GM18520 (cell line): ENCODE results near the gene IGFL2.
"Not testable (repeated sequence)": the region's sequence is repeated elsewhere in the genome, so short reads cannot be mapped to it uniquely, and the experiment has no call there.

Source experiments
- ATAC-seq: cut with Tn5 transposase; IDR thresholded peaks from one replicate; pipeline ENCODE4 v1.9.1; 2021; ENCODE audit not compliant: unreplicated experiment

The IGFL2 gene

GRCh38 chr19:46141421-46141820 lies 6.6 kb upstream of the IGFL2 start:
- no peak for ATAC-seq

- ATAC-seq, result no peak
These were observed 5.7 kb upstream of the IGFL2 start for GRCh38 chr19:46142294-46142693.

GRCh38 chr19:46144756-46145155 lies 3.3 kb upstream of the IGFL2 start:
- no peak for ATAC-seq

- ATAC-seq, result no peak
These were observed 785 bp upstream of the IGFL2 start for GRCh38 chr19:46147166-46147740.

- ATAC-seq, result no peak
These were observed 2.6 kb downstream of the IGFL2 start for GRCh38 chr19:46150606-46151005.

- no peak for ATAC-seq
These were observed 7.2 kb downstream of the IGFL2 start for GRCh38 chr19:46155237-46155636.

- no peak for ATAC-seq
These were observed 11.6 kb downstream of the IGFL2 start for GRCh38 chr19:46159418-46160232.

- ATAC-seq, result no peak
These were observed 12.3 kb downstream of the IGFL2 start for GRCh38 chr19:46160233-46160775.

- ATAC-seq, result not testable (repeated sequence)
These were observed 13.7 kb downstream of the IGFL2 start for GRCh38 chr19:46161642-46162257.

GRCh38 chr19:46162731-46163130 lies 14.7 kb downstream of the IGFL2 start:
- no peak for ATAC-seq

GRCh38 chr19:46173886-46174480 lies 25.9 kb downstream of the IGFL2 start:
- ATAC-seq, result no peak

- no peak for ATAC-seq
These were observed 28.2 kb downstream of the IGFL2 start for GRCh38 chr19:46176116-46176860.

- ATAC-seq, result no peak
These were observed 31.2 kb downstream of the IGFL2 start for GRCh38 chr19:46179076-46179759.

- ATAC-seq, result no peak
These were observed 32.8 kb downstream of the IGFL2 start for GRCh38 chr19:46180701-46181387.

GRCh38 chr19:46181388-46181779 lies 33.3 kb downstream of the IGFL2 start:
- ATAC-seq, result no peak

GRCh38 chr19:46182476-46182875 lies 34.4 kb downstream of the IGFL2 start:
- ATAC-seq, result no peak

GRCh38 chr19:46184775-46185710 lies 37.0 kb downstream of the IGFL2 start:
- ATAC-seq, result not testable (repeated sequence)

GRCh38 chr19:46186101-46186716 lies 38.2 kb downstream of the IGFL2 start:
- ATAC-seq, result no peak
